ENCODE data around the gene RECQL5. TPM values are rescaled to one million over a fixed set of nuclear protein-coding genes. Genes with fewer than 3 reads are reported as not detected.

RECQL5 gene
- total and polyA plus RNA-seq, 2 of the 8 experiments (the other 6 are each of a cell fraction or from before 2014, with no cell fraction given), result 15.1 to 41.1 TPM

DNA sequence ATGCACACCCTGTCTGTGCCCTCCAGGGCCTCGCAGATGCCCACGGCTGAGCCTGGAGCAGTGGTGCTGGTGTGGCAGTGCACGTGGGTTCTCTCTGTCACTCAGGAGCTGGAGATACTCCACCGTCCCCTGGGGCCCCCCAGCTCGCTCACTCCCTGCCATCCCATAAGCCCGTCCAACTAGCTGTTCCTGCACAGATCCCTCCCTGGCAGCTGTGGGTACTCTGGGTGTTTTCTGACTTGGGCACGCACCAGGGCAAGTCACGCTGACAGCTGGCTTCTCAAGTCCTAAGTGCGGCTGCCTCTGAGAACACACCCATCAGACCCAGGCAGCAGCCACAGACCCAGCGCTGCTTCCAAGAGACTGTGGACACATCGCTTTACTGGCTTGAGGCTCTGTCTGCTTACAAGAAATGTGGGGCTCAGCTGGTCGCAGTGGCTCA lies 28.9 kb upstream of the RECQL5 start:
- H3K18ac ChIP-seq (ENCODE audit: extremely low read depth, low read length), result no peak overlapping the region
- no peak overlapping the region for H2BK20ac ChIP-seq (ENCODE audit: low read length)
- no peak overlapping the region for H2AFZ ChIP-seq (ENCODE audit: low read length)
- peaks cover 0 to 17% of the 10 kb centered on the region in 2 experiments; a peak in 2 of 4 replicates for H3K79me2 ChIP-seq (ENCODE audit: control insufficient read depth in 1 of 2, insufficient read depth in 2 of 2, low read length in 2 of 2)
- H3K4ac ChIP-seq (replicated peaks; ENCODE audit: insufficient read length, low read depth, low read length), result no peak overlapping the region
- no peak overlapping the region for H3K4me2 ChIP-seq (ENCODE audit: insufficient read depth in 1 of 2, low read depth in 2 of 2, low read length in 2 of 2)
- H2BK12ac ChIP-seq (ENCODE audit: low read depth, low read length), result no peak overlapping the region
- POLR2A ChIA-PET (ENCODE audit: partially characterized antibody), result interaction anchor here (0.7 to 1.6 kb wide), 5 partner anchors 9 to 29 kb away, joined by 3 to 6 read pairs (median 4); partner anchors contain the start of genes RECQL5 and SAP30BP
- DNase-seq (ENCODE audit: low read depth in 1 of 2, low spot score in 2 of 2) (no peak), FAIRE-seq (no peak)
- H2BK15ac ChIP-seq (ENCODE audit: low read length), result no peak overlapping the region
- no peak overlapping the region for H3K4me3 ChIP-seq (ENCODE audit: extremely low read depth in 1 of 4, insufficient read depth in 2 of 4, low read depth in 3 of 4, low read length in 4 of 4)
- H2AK5ac ChIP-seq (ENCODE audit: low read depth, low read length), result no peak overlapping the region
- no peak overlapping the region for H2BK120ac ChIP-seq (replicated peaks; ENCODE audit: low read depth, low read length)
- no peaks in the 10 kb centered on the region for H3K27me3 ChIP-seq (replicated peaks in 1 of 4; ENCODE audit: control insufficient read depth in 3 of 4, extremely low read depth in 1 of 4, insufficient read depth in 3 of 4, low read length in 3 of 4)
- H3K9ac ChIP-seq (replicated peaks in 1 of 4; ENCODE audit: extremely low read depth in 1 of 4, low read depth in 3 of 4, low read length in 3 of 4), result no peak overlapping the region
- no peak overlapping the region for H3K23ac ChIP-seq (ENCODE audit: insufficient read length)
- peaks cover 4 to 8% of the 10 kb centered on the region in 2 experiments for H4K20me1 ChIP-seq (replicated peaks in 1 of 2; ENCODE audit: control insufficient read depth in 1 of 2, insufficient read depth in 2 of 2, low read length in 2 of 2)
- WGBS, 2 experiments (ENCODE audit: extremely low coverage in 1 of 2, insufficient coverage in 1 of 2, insufficient read length in 1 of 2, insufficient replicate concordance in 2 of 2, low coverage in 1 of 2, low lambda C conversion rate in 2 of 2, missing lambda C conversion rate in 1 of 2), result 95% methylated on average over 12 of the region's 12 CpGs; no CpG with 5 or more reads in 1 of the 2 experiments
- CTCF ChIA-PET (ENCODE audit: partially characterized antibody), result interaction anchor here (0.7 to 6.8 kb wide), 11 partner anchors 10 to 107 kb away, joined by 3 to 48 read pairs (median 4); partner anchors contain the start of gene SMIM5
- no peak overlapping the region for H3K27ac ChIP-seq (ENCODE audit: low read depth, low read length)
- no peak overlapping the region for H3K56ac ChIP-seq (replicated peaks; ENCODE audit: insufficient read length, low read depth, low read length)
- no peak overlapping the region for H4K91ac ChIP-seq (replicated peaks; ENCODE audit: insufficient read length, low read length)
- H4K8ac ChIP-seq (ENCODE audit: extremely low read depth, insufficient read depth, low read length), result no peak overlapping the region
- H3K9me3 ChIP-seq (ENCODE audit: insufficient read depth in 2 of 2, low read depth in 1 of 2, low read length in 1 of 2), result no peaks in the 10 kb centered on the region
- H3K23me2 ChIP-seq (ENCODE audit: low read depth, low read length), result no peaks in the 10 kb centered on the region
- H4K5ac ChIP-seq (ENCODE audit: insufficient read length, low read depth, low read length), result no peak overlapping the region
- H2BK5ac ChIP-seq (ENCODE audit: low read depth, low read length), result no peak overlapping the region
- peaks cover 3 to 21% (median 7%) of the 10 kb centered on the region in 4 experiments for H3K4me1 ChIP-seq (replicated peaks in 1 of 4; ENCODE audit: control insufficient read depth in 3 of 4, insufficient read depth in 4 of 4, low read length in 3 of 4)
- H3K36me3 ChIP-seq (ENCODE audit: control insufficient read depth in 2 of 4, insufficient read depth in 4 of 4, low read length in 3 of 4), result peaks cover 12 to 21% (median 15%) of the 10 kb centered on the region in 4 experiments
- no peak overlapping the region for H3K14ac ChIP-seq (ENCODE audit: insufficient read length)
- H3K79me1 ChIP-seq (ENCODE audit: low read depth, low read length), result peaks cover 4% of the 10 kb centered on the region
- TF ChIP-seq CBX5 (IDR thresholded peaks at IDR 0.05; ENCODE audit: low read depth, low read length) (no peak), RFX5 (IDR thresholded peaks at IDR 0.05; ENCODE audit: borderline replicate concordance, low read depth, low read length) (no peak)

All from H1 (cell line).